HCT116 (cell line): ENCODE results near the gene AADACL4. TPM values are rescaled to one million over a fixed set of nuclear protein-coding genes. Genes with fewer than 3 reads are reported as not detected.

Experiments
- ATAC-seq: fragments of 200-7000 bp; cut with Tn5 transposase; 2 replicates; pipeline ENCODE4 v1.9.1; 2020; ENCODE audit warnings: mild to moderate bottlenecking, moderate library complexity
- BruUV-seq: library from RNA; stranded (reverse); fragments of 400-500 nt; replicated peaks from 2 replicates; lab custom pipeline; 2021; lab: Mats Ljungman, UMichigan
- CTCF ChIA-PET: fragments of 300-600 bp; sonication (Branson Sonifier 250); formaldehyde crosslinking; loops from one replicate; lab custom pipeline; 2021; ENCODE audit warnings: antibody characterized with exemption; lab: Charles Lee
- POLR2A ChIA-PET: fragments of 300-600, 350-600 bp; sonication (Branson Sonifier 250); formaldehyde crosslinking; loops from one replicate; lab custom pipeline; 2021; ENCODE audit warnings: antibody characterized with exemption; lab: Charles Lee
- RAD21 ChIA-PET, 2 experiments: fragments of 300-600 bp; sonication (Branson Sonifier 250); formaldehyde crosslinking; loops; one replicate each; lab custom pipeline; 2023; ENCODE audit warnings: low total read pairs in 2 of 2; ENCODE audit not compliant: uncharacterized antibody in 2 of 2, unreplicated experiment in 2 of 2, low non-redundant PET in 1 of 2; lab: Charles Lee
- DNase-seq: peaks from one replicate; pipeline ENCODE4 v3.0.0-alpha.2; 2010; ENCODE audit warnings: low read depth, low spot score
- H2AFZ ChIP-seq: fragments of 200-600 bp; shearing (Covaris generic), sonication (generic); 2 replicates; pipeline ENCODE4 v1.6.1; 2017; ENCODE audit warnings: low read depth, mixed run types, mixed read lengths, antibody characterized with exemption, low read length; ENCODE audit not compliant: poor library complexity, severe bottlenecking
- H3K27ac ChIP-seq: 2 replicates; pipeline ENCODE4 v1.5.1; 2012; ENCODE audit warnings: low read depth, low read length
- H3K27me3 ChIP-seq: fragments of 200-600 bp; sonication (generic); 2 replicates; pipeline ENCODE4 v1.6.1; 2016; ENCODE audit warnings: mixed run types, low read length, mixed read lengths; ENCODE audit not compliant: insufficient read depth
- H3K36me3 ChIP-seq, 2 experiments: fragments of 200-500 bp in 1 of 2; fragments of 200-600 bp in 1 of 2; sonication (Bioruptor generic) in 1 of 2; sonication (generic) in 1 of 2; 2 replicates each; pipeline versions ENCODE4 v1.5.1 to v1.6.1; 2014 to 2016; ENCODE audit warnings: low read length in 2 of 2, inconsistent platforms in 1 of 2, mixed read lengths in 1 of 2, mixed run types in 1 of 2; ENCODE audit not compliant: insufficient read depth in 2 of 2, control insufficient read depth in 1 of 2
- H3K4me1 ChIP-seq, 2 experiments: fragments of 200-600 bp in 1 of 2; sonication (generic) in 1 of 2; 2 replicates each; pipeline versions ENCODE4 v1.5.1 to v1.6.1; 2012 to 2017; ENCODE audit warnings: low read length in 2 of 2, inconsistent platforms in 1 of 2, mild to moderate bottlenecking in 1 of 2, mixed read lengths in 1 of 2, mixed run types in 1 of 2, moderate library complexity in 1 of 2; ENCODE audit not compliant: insufficient read depth in 2 of 2, control insufficient read depth in 1 of 2
- H3K4me2 ChIP-seq: fragments of 200-600 bp; sonication (generic); 2 replicates; pipeline ENCODE4 v1.6.1; 2017; ENCODE audit warnings: mixed run types, low read length, mixed read lengths
- H3K4me3 ChIP-seq, 2 experiments: fragments of 200-600 bp in 1 of 2; sonication (generic) in 1 of 2; replicated peaks in 1 of 2; 2 replicates each; pipeline ENCODE4 v1.5.1; 2011 to 2016; ENCODE audit warnings: low read length in 2 of 2, control low read depth in 1 of 2, low read depth in 1 of 2, mild to moderate bottlenecking in 1 of 2, mixed read lengths in 1 of 2, mixed run types in 1 of 2
- H3K79me2 ChIP-seq: fragments of 200-600 bp; sonication (generic); 2 replicates; pipeline ENCODE4 v1.6.1; 2017; ENCODE audit warnings: mild to moderate bottlenecking, mixed run types, low read length, moderate library complexity, mixed read lengths; ENCODE audit not compliant: insufficient read depth
- H3K9ac ChIP-seq: fragments of 200-600 bp; sonication (generic); 2 replicates; pipeline ENCODE4 v1.6.1; 2016; ENCODE audit warnings: low read length, mixed read lengths
- H3K9me2 ChIP-seq: fragments of 200-600 bp; sonication (generic), shearing (Covaris generic); 2 replicates; pipeline ENCODE4 v1.6.1; 2017; ENCODE audit warnings: mixed run types, mild to moderate bottlenecking, moderate library complexity; ENCODE audit not compliant: insufficient read depth
- H3K9me3 ChIP-seq, 2 experiments: fragments of 200-500 bp in 1 of 2; fragments of 200-600 bp in 1 of 2; sonication (Bioruptor generic) in 1 of 2; sonication (generic) in 1 of 2; 2 replicates each; pipeline ENCODE4 v1.6.1; 2014 to 2017; ENCODE audit warnings: low read length in 2 of 2, mixed read lengths in 2 of 2, inconsistent platforms in 1 of 2, low read depth in 1 of 2, mild to moderate bottlenecking in 1 of 2, mixed run types in 1 of 2, moderate library complexity in 1 of 2; ENCODE audit not compliant: control insufficient read depth in 1 of 2, insufficient read depth in 1 of 2
- H4K20me1 ChIP-seq: fragments of 200-600 bp; sonication (generic), shearing (Covaris generic); 2 replicates; pipeline ENCODE4 v1.6.1; 2017; ENCODE audit warnings: mixed run types, mild to moderate bottlenecking, moderate library complexity; ENCODE audit not compliant: insufficient read depth
- EGR1 ChIP-seq: IDR thresholded peaks from 2 replicates; pipeline ENCODE4 v1.6.1; 2012; ENCODE audit warnings: low read depth
- ELF1 ChIP-seq: IDR thresholded peaks from 2 replicates; pipeline ENCODE4 v1.6.1; 2012; ENCODE audit warnings: low read depth, borderline replicate concordance
- EZH2phosphoT487 ChIP-seq: fragments of 200-600 bp; IDR thresholded peaks from 2 replicates; pipeline ENCODE4 v1.6.1; 2018; ENCODE audit warnings: antibody characterized with exemption, borderline replicate concordance
- FOSL1 ChIP-seq: IDR thresholded peaks from 2 replicates; pipeline ENCODE4 v1.6.1; 2012; ENCODE audit warnings: low read depth
- POLR2A ChIP-seq: IDR thresholded peaks from 2 replicates; pipeline ENCODE4 v1.7.0; 2011; ENCODE audit warnings: borderline replicate concordance; ENCODE audit not compliant: insufficient read depth, insufficient read length; ENCODE audit errors: extremely low read depth
- RAD21 ChIP-seq: IDR thresholded peaks from 2 replicates; pipeline ENCODE4 v1.6.1; 2012; ENCODE audit warnings: low read depth, mild to moderate bottlenecking
- ZBTB33 ChIP-seq: IDR thresholded peaks from 2 replicates; pipeline ENCODE4 v1.6.1; 2011; ENCODE audit warnings: mild to moderate bottlenecking, low read length, moderate library complexity; ENCODE audit not compliant: insufficient replicate concordance; ENCODE audit errors: extremely low read depth
- intact Hi-C: fragments of 100-400 bp; cut with micrococcal nuclease; formaldehyde crosslinking; loops from 2 replicates; pipeline ENCODE4 v1.10.0; 2022
- total RNA-seq: library from RNA; stranded (reverse); gene quantifications from one replicate; pipeline ENCODE4 v1.2.1, GENCODE V29; 2021; ENCODE audit not compliant: unreplicated experiment
- TF ChIP-seq, protein P1 (sequence below): IDR thresholded peaks from 2 replicates; pipeline ENCODE4 v1.6.1; 2012
- TF ChIP-seq, protein P2 (sequence below): IDR thresholded peaks from 2 replicates; pipeline ENCODE4 v1.6.1; 2012

Gene AADACL4
- total RNA-seq, 1 experiment from 2014 or later: not detected

DNA sequence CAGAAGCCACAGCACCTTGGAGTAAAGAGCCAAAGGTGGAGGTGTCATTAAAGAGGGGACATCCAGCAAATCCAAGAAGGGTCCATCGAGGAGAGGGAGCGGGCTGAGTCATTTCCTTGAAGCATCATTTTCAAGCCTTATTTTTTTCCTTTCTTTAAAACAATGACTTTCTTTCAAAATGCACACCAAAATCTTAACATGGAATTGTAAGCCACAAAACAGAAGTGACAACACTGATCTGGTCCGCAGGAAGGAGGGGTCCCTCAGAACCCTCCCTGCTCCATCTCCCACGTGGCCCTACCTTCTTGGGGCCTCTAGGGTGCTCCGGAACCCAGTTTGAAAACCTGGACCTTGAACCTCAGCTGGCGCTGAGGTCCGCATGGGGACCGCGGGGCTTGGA is 40.7 kb upstream of the AADACL4 start:
- Histone ChIP-seq H3K4me3 (no peak overlapping the region), H3K27ac (no peak overlapping the region)
- ChIA-PET POLR2A (interaction anchor here (2.0 kb wide), 1 partner anchor 15 kb away, joined by 12 read pairs; the partner anchor contains the start of gene DHRS3), RAD21 (no interaction called here)
- intact Hi-C loops: no loop called here
- no peak for DNase-seq
- BruUV-seq: no TSS peak
- TF ChIP-seq, protein P1, sequence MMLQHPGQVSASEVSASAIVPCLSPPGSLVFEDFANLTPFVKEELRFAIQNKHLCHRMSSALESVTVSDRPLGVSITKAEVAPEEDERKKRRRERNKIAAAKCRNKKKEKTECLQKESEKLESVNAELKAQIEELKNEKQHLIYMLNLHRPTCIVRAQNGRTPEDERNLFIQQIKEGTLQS: no peak
- TF ChIP-seq EZH2phosphoT487: no peak
- no peak for TF ChIP-seq FOSL1
- TF ChIP-seq ELF1: no peak
- TF ChIP-seq, protein P2, sequence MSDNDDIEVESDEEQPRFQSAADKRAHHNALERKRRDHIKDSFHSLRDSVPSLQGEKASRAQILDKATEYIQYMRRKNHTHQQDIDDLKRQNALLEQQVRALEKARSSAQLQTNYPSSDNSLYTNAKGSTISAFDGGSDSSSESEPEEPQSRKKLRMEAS: no peak
- no peak for TF ChIP-seq ZBTB33
- no peak for TF ChIP-seq EGR1
- no peak for TF ChIP-seq POLR2A
- no peak for TF ChIP-seq RAD21
- TF ChIP-seq, all 23 proteins: peak for 0
- no peak overlapping the region for H2AFZ ChIP-seq
- peak overlapping the region; percentile 32 for H3K9ac ChIP-seq
- H3K79me2 ChIP-seq: peaks cover 68% of the 10 kb centered on the region
- H4K20me1 ChIP-seq: no peaks in the 10 kb centered on the region
- CTCF ChIA-PET: no interaction called here
- peaks cover 52 to 79% of the 10 kb centered on the region in 2 experiments for H3K4me1 ChIP-seq
- H3K36me3 ChIP-seq: no peaks in the 10 kb centered on the region; a peak in 1 of 4 replicates
- H3K4me2 ChIP-seq: peak overlapping the region; percentile 67
- no peaks in the 10 kb centered on the region for H3K9me2 ChIP-seq
- no peaks in the 10 kb centered on the region for H3K9me3 ChIP-seq
- no peak for ATAC-seq
- no peaks in the 10 kb centered on the region for H3K27me3 ChIP-seq
